ENCODE results near the gene CHGA. TPM values are rescaled to one million over a fixed set of nuclear protein-coding genes. Genes with fewer than 3 reads are reported as not detected.

The CHGA gene
- polyA plus RNA-seq, 2 of the 4 experiments (the other 2 are of a cell fraction) = 0.32 to 0.70 TPM

- no peak for DNase-seq (ENCODE audit: low read depth in 1 of 2, low spot score in 1 of 2)
- Histone ChIP-seq H3K4me1 (peaks cover 20% of the 10 kb centered on the region), H3K4me3 (no peak overlapping the region), H3K9me3 (no peaks in the 10 kb centered on the region), H3K4me2 (no peak overlapping the region), H3K27ac (no peak overlapping the region)
- ATAC-seq = no peak
- no peak for FAIRE-seq
- WGBS (ENCODE audit: missing lambda C conversion rate) = 98% methylated on average over 7 of the region's 12 CpGs
- ChIA-PET CTCF (interaction anchor here (0.6 to 5.3 kb wide), 7 partner anchors 10 to 289 kb away, joined by 3 to 30 read pairs (median 4); no protein-coding TSS in a partner anchor), POLR2A (no interaction called here)
- TF ChIP-seq RAD21 (conservative IDR thresholded peaks at IDR 0.05 in 1 of 2, IDR thresholded peaks at IDR 0.05 in 1 of 2) (no peak), TP53 (CRISPR knock-in tag; IDR thresholded peaks at IDR 0.05) (no peak), NPAS2 (CRISPR knock-in tag; IDR thresholded peaks at IDR 0.05; ENCODE audit: borderline replicate concordance) (no peak), REST (IDR thresholded peaks at IDR 0.05) (no peak)
Measured at GRCh38 chr14:92944976-92945375, 22.0 kb downstream of the CHGA start.

GRCh38 chr14:92945544-92945943 is 22.6 kb downstream of the CHGA start:
- POLR2A ChIA-PET = no interaction called here
- WGBS (ENCODE audit: missing lambda C conversion rate) = 95% methylated on average over 4 of the region's 12 CpGs
- Histone ChIP-seq H3K9me3 (no peaks in the 10 kb centered on the region), H3K27ac (peak overlapping the region; percentile 22 to 88; a peak in 3 of 6 replicates), H3K4me3 (no peak overlapping the region), H3K4me1 (peaks cover 20% of the 10 kb centered on the region), H3K4me2 (no peak overlapping the region; the same call in 2 of the 3 replicates)
- TF ChIP-seq JUN (IDR thresholded peaks at IDR 0.05) (no peak), TP53 (CRISPR knock-in tag; IDR thresholded peaks at IDR 0.05) (no peak), ZSCAN20 (CRISPR knock-in tag; IDR thresholded peaks at IDR 0.05) (no peak), SMC3 (IDR thresholded peaks at IDR 0.05) (no peak), NR3C1 (IDR thresholded peaks at IDR 0.05) (no peak), TFCP2L1 (CRISPR knock-in tag; IDR thresholded peaks at IDR 0.05) (no peak), NPAS2 (CRISPR knock-in tag; IDR thresholded peaks at IDR 0.05; ENCODE audit: borderline replicate concordance) (no peak), CBX2 (IDR thresholded peaks at IDR 0.05; ENCODE audit: borderline replicate concordance, low read depth) (no peak), RAD21 (conservative IDR thresholded peaks at IDR 0.05 in 1 of 2, IDR thresholded peaks at IDR 0.05 in 1 of 2) (no peak), GATA3 (IDR thresholded peaks at IDR 0.05; ENCODE audit: borderline replicate concordance) (no peak), E2F6 (IDR thresholded peaks at IDR 0.05; ENCODE audit: borderline replicate concordance, low read depth) (no peak), MAFK (IDR thresholded peaks at IDR 0.05; ENCODE audit: partially characterized antibody) (no peak), ESRRA (IDR thresholded peaks at IDR 0.05; ENCODE audit: borderline replicate concordance, low read length) (no peak), BHLHE40 (IDR thresholded peaks at IDR 0.05; ENCODE audit: low read depth, low read length) (no peak), MAZ (IDR thresholded peaks at IDR 0.05; ENCODE audit: borderline replicate concordance, low read depth, low read length) (no peak), FOXS1 (CRISPR knock-in tag; IDR thresholded peaks at IDR 0.05) (no peak)
- TF ChIP-seq, protein P1, sequence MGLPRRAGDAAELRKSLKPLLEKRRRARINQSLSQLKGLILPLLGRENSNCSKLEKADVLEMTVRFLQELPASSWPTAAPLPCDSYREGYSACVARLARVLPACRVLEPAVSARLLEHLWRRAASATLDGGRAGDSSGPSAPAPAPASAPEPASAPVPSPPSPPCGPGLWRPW (IDR thresholded peaks at IDR 0.05) = no peak
- TF ChIP-seq, protein P2, sequence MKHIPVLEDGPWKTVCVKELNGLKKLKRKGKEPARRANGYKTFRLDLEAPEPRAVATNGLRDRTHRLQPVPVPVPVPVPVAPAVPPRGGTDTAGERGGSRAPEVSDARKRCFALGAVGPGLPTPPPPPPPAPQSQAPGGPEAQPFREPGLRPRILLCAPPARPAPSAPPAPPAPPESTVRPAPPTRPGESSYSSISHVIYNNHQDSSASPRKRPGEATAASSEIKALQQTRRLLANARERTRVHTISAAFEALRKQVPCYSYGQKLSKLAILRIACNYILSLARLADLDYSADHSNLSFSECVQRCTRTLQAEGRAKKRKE (CRISPR knock-in tag; IDR thresholded peaks at IDR 0.05; ENCODE audit: low read depth) = no peak
- ATAC-seq (no peak), FAIRE-seq (no peak), DNase-seq (ENCODE audit: low read depth in 1 of 2, low spot score in 1 of 2) (no peak)
- CTCF ChIA-PET = interaction anchor here (0.6 to 5.3 kb wide), 10 partner anchors 9 to 288 kb away, joined by 3 to 30 read pairs (median 5); partner anchors contain the start of gene ITPK1
